ENCODE measurements around the gene CCDC33.

CCDC33 gene

DNA sequence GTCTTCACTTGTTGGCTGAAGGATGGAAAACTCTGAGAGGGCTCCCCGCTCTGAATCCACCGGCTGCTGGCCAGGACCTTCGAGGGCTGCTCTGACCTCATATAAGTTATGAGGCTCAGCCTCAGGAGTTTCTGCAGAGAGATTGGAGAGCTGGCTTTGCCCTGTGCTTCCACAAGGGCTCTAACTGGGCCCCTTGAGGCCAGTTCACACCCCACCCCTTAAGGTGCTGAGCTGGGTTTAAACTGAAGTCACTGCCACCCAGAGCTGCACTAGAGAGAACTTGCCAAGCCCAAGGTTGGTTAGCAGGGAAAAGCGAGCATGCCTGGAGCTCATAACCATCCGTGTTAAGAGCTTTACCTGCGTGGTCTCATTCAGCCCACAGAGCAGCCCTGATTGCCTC is 2.8 kb upstream of the CCDC33 start:
- DNase-seq = no peak

DNA sequence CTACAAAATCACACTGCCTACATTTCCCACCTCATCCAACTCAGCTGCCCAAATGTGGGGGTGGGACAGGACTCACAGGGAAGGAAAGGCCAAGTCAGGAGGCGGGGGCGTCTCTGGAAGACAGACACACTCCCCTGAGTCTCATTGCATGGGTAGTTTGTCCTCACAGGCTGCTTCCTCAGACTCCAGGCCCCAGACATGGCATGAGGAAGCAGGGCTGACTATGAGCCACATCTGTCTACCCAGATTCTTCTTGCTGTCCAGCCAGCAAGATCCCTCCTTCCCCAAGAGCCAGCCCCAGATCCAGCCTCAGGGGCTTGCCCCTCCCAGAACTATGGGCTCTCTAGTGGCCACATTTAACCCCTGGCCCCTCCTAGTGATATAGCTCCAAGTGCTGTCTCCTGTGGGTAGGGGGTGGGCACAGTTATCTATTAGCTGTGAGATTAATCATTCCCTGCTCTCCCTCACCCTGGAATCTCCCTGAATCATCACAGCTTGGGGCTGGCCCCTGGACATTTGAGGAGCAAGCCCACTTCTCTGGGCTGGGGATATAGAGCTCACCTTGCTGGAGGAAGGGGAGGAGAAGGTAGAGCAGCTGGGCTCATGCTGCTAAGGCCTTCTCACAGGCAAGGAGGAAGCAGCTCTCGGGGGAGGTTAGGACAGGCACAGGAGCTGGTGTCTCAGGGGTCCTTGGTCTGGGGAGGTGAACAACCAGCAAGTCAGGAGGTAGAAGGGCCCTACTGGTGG is 2.1 kb upstream of the CCDC33 start:
- no peak for DNase-seq

DNA sequence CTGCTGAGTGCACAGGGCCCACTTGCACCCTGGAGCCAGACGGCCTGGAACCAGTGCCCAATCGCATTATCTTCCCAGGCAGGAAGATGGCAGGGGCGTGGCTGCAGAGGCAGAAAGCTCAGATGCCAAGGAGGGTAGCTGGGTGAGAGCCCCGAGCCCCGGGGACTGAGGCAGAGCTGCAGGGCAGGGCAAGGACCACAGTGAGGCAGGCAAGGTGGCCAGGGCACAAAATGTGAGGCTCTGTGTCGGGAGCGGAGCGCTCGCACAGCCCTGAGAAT is 1.6 kb upstream of the CCDC33 start:
- no peak for DNase-seq

DNA sequence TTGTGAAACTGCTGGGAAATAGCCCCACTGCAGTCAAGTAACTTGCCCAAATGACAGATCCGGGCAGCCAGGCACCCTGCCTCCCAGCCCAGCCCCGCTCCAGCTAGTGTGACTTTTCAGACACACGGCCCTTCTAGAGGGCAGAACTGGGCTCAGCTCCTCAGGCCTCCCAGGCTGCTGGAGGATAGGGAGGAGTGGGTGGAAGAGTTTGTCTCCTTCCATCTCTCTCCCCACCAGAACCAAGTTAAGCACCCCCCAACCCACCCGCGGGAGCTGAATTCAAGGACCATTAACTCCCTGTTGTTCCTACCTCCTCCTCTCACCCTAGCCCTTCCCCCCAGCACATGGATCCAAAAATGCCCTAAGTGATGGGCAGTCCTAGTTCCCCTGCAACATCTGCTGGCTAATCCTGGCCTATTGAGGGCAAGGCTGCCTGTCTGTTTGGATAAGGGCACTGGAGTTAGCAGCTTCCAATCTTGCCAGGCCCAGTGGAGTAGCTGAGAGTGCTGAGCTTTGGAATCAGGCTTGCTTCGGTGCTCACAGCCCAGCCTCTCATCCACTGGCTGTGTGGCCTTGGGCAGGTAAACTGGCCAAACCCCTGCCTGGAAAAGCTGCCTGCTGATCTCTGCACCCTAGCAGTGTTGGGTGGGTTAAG is 3.1 kb downstream of the CCDC33 start:
- DNase-seq = no peak

DNA sequence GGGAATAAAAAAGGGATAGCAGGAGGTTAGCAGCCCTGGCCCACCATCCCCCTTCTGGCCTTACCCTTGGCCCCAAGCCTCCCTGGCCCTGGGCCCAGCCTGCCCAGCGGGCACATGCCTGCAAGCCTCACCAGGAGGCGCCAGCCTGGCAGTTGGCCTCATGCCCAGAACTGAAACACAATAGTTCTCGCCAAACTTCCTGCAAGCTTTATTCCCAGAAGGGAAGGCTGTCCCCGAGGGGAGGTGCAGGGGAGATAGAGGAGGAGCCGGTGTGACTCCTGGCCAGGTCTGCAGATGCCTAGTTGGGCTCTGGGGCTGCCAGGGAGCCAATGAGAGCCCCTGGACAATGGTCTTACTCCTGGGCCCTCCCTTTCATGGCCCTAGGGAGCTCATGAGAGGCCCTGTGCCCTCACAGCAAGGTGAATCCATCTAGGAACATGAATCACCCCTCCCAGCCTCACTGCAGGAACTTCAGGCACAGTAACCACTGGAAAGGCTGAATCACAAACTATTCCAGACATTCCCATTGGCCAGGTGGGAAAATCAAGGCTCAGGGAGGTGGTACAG is 4.0 kb downstream of the CCDC33 start:
- peak; percentile 73 for DNase-seq

DNA sequence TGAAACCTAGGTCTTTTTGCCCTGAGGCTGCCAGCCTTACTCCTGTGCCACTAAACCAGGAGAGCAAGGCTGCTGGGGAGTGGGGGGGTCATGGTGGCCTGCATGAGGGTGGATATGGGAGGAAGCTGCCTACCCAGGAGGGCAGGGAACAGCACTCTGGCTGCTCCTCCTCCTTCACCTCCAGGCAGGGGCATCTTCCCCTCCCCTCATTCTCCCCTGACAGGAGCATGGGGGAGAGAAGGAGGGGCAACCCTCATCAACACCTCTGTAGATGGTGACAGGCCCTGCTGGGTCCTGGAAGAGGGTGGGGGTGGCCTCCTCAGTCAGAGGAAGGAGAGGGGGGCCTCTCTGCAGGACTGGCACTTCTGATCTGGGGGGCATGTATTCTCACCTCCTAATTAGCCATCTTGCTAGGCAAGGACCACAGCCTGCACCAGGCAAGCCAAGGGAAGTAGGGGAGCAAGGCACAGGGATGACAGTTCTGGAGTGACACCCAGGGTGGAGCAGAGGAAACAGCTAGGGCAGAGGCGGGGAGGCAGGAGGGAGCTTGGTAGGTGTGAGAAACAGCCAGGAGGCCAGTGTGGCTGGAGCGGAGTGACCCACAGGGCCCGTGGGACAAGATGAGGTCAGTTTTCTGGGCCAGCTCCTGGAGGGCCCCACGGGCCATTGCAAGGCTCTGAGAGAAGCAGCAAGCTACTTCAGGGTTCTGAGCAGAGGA is 4.9 kb downstream of the CCDC33 start:
- DNase-seq = no peak

DNA sequence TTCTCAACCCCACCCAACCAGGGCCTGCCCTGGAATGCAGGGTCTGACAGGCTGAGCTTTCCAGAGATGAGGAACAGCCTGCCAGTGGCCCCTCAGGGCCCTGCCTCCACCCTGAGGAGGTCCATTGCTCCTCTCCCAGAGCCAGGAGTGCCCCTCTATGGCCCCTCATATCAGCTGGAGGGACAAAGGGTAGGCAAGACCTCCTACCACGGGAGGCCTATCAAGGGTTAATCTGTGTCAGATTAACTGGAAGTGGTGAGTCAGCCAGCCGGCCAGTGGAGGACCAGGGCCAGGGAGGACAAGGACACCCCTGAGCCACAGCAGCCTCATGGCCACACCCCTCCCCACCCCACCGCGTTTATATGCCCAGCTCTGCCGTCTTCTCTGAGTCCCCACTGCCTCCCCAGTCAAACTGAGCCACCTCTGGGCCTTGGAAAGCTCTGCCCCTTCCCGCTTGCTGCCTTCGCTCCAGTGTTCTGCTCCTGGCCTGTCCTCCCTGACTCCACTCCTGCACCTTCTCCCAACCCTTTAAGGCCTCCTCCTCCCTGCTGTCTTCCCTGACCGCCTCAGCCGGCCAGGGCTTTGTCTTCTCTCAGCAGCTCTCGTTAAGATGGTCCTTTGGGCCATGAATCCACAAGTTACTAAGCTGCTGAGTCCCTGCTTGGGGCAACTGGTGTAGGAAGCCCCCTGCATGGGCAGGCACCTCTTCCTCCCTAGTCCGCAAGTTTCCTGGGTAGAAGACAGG is 6.5 kb downstream of the CCDC33 start:
- no peak for DNase-seq

DNA sequence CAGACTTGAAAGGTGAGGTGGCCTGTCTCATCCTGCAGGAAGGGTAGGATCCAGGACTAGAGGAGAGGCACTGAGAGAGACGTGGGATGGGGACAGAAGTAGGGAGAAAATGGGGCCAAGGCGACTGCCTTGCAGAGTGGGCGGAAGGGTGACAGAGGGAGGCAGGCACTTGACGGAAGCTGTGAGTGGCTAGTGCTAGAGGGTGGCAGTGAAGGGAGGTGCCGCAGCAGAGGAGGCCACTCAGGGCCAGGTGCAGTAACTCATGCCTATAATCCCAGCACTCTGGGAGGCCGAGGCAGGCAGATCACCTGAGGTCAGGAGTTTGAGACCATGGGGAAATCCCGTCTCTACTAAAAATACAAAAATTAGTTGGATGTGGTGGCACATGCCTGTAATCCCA is 7.3 kb downstream of the CCDC33 start:
- no peak for DNase-seq

DNA sequence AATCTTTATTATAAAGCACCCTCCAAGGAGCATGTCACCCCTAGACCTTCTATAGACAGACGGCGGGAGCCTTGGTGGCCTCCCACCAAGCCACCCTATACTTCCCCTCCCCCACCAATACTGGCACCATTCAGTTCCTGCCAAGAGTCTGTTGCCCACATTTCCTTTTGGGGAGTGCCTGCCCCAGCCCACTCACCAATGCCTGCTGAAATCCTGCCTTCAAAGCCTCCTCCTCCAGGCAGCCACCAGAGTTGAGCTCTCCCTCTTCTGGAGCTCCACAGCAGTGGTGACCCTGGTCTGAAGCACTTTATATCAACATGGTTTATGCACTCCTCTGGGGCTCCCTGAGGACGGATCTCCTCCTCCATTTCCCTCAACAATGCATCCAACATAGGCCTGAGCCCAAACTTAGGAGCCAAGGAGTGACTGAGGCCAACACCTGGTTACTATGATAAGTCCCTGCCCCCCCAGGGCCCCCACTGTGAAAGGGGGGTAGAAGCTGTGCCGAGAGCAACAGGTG is 8.8 kb downstream of the CCDC33 start:
- DNase-seq = no peak

DNA sequence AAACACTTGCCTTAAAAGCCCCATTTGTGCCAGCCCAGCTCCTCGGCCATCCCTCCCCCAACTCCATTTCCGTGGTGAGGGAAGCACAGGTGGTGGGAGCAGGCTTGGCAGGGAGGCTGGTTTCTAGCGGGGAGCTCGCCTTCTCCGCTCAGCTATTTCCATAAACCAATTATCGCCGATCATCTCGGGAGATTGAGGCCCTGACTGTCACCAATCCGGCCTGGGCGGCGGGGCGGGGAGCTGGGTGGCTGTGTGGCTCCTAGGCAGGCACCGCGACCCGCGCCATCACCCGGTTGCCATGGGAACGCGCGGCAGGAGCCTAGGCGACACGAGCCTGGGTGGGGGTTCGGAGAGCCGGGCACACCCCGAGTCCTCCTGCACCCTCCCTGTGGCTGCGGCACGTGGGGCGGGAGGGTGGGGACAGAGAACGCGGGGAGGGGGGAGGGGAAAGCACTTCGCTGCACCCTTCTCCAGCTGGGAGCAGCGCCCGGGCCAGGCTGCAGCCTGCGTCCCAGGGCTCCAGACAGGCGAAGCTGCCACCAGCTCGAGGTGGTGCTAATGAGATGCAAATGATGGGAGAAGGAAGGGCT is 9.3 kb downstream of the CCDC33 start:
- peak; percentile 76 for DNase-seq

DNA sequence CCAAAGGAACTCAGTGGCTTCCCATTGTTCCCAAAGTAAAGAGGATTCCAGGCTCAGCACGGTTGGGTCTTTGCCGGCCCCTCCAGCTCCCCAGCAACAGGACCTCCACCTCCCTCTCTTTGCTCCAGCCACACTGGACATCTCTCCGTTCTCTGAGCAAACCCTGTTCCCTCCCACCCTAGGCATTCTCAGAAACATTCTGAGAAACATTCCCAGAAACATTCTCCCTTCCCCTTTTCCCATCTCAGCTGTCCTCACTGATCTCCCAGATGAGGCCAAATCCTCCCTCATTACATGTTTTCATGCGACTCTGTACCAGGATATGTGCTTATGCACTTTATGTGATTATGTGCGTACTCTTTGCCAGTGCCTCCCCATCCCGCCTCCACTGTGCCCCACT is 14.1 kb downstream of the CCDC33 start:
- DNase-seq = no peak

DNA sequence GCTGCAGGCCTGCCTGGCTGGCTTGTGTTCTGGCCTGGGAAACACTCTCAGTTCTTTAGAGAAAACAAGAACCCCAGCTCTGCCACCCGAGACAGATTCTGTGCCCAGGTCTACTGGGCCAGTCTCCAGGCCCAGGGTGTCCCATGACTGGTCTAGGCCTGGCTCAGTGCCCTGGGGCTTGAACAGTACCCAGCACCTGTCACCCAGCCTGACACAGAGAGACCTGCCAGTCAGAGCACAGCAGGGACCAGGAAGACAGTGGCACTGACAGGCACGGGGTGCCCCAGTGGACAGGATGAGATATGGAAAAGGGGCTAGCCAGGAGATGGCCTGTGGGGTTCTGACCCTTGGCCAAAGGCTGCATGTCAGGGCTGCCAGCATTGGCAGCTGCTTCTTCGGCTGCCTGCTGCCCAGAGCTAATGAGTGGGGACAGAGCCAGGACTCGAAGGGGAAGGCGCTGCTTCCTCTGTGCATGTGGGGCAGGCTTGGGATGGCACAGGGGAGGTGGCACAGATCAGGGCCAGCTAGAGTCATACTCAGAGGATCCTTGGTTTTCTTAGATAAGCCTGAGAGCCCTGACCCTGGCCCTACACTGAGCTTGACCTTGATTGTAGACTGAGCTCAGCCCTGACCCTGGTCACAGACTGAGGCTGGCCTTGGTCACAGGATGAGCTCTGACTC is 15.1 kb downstream of the CCDC33 start:
- DNase-seq = no peak

DNA sequence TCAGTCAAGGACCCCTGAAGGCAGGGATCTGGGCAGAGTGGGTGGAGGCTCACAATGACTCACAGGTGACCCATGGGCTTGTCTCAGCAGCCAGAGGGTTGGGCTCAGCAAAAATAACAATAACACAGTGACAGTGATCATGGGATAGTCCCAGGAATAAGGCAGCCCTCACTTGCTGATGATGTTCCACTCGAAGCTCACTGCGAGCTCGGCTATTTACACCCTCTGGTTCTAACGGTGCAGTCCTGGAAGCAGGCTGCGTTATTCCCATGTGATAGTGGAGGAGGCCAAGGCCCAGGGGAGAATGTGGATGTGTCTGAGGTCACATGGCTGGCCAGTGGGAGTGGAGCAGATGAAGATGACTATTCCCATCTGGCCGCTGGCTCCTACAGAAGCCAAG is 16.2 kb downstream of the CCDC33 start:
- DNase-seq = no peak

DNA sequence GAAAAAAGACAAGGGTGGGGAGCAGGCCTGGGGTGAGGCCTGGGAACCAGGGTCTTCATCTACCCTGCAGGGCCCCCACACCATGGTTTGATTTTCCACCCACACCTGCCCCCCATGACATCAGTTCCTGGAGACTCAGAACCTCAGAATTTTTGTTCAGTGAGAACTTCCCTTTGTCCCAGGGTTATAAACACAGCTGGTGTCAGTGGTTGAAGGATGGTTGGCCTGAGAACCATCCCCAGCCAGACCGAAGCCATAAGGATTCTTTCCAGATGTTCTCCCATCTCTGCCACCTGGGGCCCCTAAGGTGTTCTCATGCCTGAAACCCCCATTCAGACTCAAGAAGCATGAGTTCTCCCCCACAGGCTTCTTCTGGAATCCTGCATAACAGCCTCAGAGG is 16.6 kb downstream of the CCDC33 start:
- no peak for DNase-seq

DNA sequence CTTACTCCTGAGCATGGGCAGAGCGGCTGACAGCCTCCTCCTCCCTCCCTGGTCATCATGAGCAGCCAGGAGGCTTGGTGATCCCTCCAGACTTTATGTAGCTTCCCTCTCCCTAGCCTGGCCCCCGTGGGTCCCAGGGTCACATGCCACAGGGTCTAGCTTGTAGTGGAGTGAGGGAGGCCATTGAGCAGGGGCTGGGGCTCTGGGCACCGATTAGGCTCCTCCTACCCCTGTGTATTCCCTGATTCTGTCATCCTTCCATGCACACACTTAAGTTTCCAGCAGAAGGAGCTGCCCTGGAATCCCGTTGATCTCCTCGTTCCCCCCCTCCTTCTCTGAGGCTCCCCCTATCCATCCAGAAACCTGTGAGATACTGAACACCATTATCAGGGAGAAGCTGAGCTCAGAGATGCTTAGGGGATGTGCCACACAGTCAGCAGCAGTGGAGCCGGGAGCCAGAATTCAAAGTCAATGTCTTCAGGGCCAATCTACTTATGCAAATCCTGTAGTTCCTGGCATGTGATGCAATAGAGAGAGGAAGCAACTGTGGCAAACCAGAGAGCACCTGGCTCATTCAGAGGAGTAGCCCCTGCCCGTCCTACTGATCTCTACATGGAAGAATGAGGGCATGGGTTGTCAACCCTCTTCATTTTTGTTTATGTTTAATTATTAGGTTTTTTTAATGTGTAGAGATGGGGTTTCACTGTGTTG is 17.2 kb downstream of the CCDC33 start:
- DNase-seq = peak; percentile 62

DNA sequence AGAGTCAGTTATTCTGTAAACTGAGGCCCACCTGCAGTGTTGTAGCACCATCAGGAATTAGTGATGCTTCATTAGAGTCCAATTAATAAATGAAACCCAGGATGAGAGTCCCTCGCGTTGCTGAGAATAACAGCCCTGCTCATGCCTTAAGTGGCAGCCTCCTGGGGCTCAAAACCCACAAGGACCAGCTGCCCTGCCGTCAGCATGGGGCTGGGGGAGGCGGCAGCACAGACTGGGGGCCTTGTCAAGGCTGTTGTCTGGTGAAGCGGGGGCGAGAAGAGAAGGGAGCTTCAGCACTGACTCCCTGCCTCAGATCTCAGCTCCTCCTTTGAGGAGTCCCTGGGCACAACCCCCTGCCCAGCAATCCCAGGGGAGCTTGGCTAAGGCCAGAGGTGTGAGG is 21.0 kb downstream of the CCDC33 start:
- DNase-seq = no peak

DNA sequence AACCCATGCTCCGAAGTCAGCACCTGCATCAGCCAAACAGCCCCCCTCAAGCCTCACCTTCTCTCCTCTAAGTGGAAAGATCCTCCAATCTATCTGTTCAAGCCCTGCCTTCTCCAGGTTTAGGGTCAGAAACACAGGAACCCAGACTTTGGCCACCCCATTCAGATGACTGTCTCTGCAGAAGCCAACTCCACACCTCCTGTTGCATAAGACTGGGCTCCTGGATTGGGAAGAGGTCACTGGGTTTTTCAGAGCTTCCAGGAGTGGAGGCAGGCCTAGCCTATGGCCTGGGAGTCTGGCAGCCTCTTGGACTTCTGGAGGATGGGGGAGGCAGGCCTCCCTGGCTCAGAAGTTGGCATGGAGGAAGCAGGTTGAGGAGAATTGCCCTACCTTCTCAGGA is 21.5 kb downstream of the CCDC33 start:
- DNase-seq = no peak

DNA sequence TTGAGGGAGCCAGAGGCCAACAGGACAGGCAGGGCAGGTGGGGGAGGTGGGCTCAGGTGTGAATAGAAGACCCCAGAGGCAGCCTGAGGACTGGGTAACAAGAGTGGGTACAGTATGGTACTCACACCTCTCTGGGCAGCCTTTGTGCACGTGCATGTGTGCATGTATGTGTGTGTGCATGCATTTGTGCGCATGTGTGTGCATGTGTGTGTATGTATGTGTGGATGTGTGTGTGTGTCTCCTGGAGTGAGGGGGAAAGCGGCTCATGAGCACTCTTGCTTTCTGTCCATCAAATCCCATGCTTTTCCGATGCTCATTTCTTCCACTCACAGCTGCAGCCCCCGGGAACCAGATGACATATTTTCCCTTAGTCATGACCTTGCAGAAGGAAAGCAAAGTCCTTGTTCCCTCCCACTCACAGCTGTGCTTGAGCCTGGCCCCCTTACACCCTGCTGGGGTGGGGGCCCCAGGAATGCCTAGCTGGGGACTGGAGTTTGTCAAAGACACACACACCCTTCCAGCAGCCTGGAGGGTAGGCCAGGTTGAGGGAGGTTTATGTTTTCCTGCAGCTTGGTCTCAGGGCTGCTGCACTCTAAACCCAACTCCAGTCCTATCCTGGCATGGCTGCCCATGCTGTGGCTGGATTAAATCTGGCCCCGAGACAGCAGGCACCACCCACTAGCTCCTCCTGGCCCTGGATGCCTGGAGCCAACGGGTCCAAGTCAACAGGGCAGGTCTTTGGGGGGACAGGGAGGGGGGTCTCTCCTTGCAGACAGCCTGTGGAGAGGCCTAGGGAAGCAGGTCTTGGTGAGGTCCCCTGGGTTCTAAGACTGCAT is 22.5 kb downstream of the CCDC33 start:
- DNase-seq = no peak

DNA sequence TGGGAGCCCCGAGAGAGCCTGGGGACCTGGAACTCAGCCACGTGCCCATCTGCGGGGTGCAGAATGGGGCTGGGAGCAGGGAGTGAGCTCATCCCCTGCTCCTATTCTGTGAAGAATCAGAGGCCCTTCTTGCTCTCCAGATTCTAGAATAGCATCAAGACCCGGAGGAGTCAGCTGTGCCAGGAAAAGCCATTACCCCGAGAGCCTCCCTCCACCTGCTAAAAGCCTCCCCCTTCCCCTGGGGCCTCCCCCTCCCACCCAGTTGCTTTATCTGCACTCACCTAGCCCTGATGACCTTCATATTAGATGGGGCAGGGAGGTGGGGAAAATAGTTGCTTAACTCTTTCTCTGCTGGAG is 23.1 kb downstream of the CCDC33 start:
- no peak for DNase-seq

DNA sequence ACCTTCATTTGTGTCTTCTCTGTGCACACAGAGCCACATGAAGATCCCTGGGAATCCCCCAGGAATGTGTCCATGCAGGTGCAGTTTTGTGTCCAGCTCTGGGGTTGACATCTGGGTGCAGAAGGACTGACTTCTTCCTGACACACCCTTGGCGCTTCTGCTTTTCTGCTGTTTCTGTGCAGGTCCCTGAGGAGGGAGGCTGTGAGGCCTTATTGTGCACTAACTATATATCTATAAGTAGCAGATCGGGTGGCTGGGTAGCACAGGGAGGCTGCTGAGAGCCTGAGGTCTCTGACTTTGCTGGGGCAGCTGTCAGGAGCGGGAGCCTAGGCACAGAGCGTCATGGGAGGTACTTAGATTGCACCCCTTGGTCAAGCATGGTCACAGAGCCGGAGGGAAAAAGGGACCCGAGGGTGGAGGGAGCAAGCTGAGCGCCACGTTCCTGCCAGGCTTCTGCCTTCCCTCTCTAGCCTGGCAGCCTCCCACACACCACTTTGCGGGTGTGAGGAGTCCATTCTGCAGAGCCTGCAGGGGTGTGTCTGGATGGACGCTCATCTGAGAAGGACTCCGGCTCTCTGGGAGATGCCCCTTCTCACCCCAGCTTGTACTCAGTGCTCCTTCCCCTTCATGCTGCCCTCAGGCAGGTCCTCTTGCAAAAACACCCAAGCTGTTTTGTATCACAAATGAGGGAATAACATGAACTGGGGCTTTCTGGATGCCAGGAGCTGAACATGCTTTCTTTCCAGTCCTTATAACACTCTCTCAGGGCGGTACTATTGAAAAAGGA is 23.9 kb downstream of the CCDC33 start:
- no peak for DNase-seq

Measured in NCI-H526 treated with DMSO at 0.1 percent for 48 hours (cell line).